IPS-NIHi11 (cell line): Measurements from ENCODE around the gene UNC119B.

Experiments
- DNase-seq: peaks from one replicate; pipeline ENCODE4 v3.0.0; 2012; ENCODE audit warnings: mixed read lengths, low spot score

The UNC119B gene

GRCh38 chr12:120739821-120740613 is 29.8 kb downstream of the UNC119B start:
- no peak for DNase-seq

GRCh38 chr12:120740871-120741270 is 30.6 kb downstream of the UNC119B start:
- no peak for DNase-seq

DNA sequence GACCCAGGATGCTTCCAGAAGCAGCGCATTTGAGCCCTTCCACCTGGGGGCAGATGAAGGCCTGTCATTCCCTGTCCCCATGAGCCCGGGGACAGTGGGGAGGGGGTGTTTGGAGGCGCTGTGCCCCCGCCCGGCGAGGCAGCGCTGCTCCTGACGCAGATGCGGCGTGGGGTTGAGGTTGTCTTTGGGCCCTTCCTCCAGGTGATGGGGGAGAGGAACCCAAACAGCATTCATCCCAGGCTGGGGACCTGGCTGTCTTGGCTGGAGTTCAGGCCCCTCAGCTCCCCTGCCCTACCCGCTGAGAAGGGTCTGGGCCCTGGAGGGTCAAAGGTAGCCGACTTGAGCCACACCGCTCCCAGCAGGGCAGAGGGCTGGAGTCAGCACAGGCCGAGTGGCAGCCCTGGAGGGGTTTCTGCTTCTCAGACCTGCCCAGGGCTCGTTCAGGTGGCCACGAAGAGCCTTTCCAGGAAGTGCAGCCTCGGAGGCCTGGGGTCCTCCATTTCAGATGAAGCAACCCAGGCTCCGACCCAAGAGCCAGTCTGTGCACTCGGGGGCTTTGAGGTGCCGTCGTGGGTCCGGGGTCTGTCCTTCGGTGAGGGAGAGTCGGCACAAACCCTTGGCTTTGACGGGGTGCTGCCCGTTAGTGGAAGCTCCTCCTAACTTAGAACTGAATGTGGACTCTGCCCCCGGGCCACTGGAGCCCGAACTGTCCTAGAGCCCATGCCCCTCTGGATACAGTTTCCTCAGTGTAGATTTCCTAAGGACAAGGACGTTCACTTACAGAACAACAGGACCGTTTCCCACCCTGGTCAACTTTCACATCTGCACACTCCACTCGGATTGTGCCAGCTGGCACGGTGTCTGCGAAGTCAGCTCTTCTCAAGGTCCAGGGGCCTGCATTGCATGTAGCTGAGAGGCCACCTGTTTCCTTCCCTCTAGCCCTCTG is 31.5 kb downstream of the UNC119B start:
- DNase-seq, result no peak

- no peak for DNase-seq
These were observed 34.8 kb downstream of the UNC119B start for GRCh38 chr12:120744922-120745493.

GRCh38 chr12:120748242-120748641 is 38.0 kb downstream of the UNC119B start:
- DNase-seq, result no peak

GRCh38 chr12:120749256-120749655 is 39.0 kb downstream of the UNC119B start:
- DNase-seq, result no peak

DNA sequence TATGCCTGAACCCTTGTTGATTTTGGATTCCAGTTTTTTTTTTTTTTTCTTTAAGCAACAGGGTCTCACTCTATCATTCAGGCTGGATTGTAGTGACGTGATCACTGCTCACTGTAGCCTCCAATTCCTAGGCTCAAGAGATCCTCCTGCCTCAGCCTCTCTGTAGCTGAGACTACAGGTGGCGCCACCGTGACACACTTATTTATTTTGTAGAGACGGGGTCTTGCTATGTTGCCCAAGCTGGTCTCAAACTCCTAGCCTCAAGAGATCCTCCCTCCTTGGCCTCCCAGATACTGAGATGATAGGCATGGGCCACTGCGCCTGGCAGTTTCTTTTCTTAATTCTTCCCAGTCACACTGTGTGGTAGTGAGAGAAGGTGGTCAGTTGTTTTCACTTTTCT is 40.5 kb downstream of the UNC119B start:
- DNase-seq, result no peak

DNA sequence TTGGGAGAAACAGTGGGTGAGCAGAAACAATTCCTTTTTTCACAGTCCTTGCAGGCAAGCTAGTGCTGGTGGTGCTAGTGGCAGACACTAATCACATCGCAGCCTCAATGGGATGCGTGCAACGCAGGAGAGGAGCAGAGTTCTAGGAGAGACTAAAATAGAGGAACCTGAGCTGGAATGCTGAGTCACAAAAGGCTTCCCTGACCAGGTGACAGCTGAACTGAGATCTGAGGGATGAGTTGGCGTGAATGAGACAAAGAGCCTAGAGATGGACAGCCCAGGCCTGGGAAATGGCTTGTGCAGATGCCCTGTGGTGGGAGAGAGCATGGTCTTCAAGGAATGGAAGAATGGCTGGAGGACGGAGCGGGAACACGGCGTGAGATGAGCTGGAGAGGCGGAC is 41.1 kb downstream of the UNC119B start:
- DNase-seq, result no peak

DNA sequence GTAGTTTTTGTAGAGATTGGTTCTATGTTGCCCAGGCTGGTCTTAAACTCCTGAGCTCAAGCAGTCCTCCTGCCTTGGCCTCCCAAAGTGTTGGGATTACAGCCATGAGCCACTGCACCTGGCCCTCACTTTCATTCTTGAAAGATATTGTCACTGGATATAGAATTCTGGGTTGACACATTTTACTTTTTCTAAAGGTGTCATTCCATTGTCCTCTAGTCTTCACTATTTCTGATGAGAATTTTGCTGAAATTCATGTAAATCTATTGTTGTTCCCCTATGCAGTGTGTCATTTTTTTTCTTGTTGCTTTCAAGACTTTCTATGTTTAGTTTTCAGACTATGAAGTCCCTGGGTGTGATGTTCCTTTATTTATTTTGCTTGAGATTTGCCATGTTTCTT is 44.5 kb downstream of the UNC119B start:
- DNase-seq, result no peak

- DNase-seq, result no peak
These were observed 45.0 kb downstream of the UNC119B start for GRCh38 chr12:120755269-120755668.

GRCh38 chr12:120757226-120757742 is 47.0 kb downstream of the UNC119B start:
- DNase-seq, result no peak

- no peak for DNase-seq
These were observed 47.7 kb downstream of the UNC119B start for GRCh38 chr12:120757949-120758348.

DNA sequence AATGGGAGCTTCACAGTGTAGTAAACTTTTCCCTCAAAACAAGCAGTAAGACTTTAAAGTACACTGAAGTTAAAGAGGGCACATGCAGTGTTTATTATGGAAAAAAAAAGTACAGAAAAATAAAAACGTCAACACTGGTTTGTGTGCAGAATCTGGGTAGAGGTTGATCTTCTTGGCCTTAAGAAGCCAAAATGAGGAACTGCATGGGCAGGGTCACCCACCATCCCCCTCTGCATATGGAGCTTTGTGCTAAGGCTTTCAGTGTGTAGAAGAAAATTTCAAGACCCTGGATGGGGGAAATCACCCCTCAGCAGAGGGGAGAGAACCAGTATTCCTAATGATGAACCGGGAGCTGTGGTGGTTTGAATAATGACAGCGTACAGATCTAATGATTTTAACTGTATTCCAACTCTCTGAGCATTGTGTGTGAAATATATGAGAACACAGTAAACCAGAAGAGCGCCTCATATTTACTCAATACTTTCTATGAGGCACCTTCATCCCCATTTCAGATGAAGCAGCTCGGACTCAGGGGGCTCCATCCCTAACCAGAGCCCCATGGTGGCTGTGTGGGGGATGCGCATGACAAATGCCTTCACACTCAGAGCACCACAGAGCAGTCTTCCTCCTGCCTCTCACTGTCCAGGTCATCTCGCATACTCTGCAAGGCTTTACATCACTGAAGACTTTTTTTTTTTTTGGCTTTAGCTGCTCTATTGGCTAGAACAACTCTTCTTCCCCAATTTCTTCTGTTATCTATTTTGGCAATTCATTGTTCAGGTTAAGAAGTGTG is 48.7 kb downstream of the UNC119B start:
- peak; percentile 58 for DNase-seq

DNA sequence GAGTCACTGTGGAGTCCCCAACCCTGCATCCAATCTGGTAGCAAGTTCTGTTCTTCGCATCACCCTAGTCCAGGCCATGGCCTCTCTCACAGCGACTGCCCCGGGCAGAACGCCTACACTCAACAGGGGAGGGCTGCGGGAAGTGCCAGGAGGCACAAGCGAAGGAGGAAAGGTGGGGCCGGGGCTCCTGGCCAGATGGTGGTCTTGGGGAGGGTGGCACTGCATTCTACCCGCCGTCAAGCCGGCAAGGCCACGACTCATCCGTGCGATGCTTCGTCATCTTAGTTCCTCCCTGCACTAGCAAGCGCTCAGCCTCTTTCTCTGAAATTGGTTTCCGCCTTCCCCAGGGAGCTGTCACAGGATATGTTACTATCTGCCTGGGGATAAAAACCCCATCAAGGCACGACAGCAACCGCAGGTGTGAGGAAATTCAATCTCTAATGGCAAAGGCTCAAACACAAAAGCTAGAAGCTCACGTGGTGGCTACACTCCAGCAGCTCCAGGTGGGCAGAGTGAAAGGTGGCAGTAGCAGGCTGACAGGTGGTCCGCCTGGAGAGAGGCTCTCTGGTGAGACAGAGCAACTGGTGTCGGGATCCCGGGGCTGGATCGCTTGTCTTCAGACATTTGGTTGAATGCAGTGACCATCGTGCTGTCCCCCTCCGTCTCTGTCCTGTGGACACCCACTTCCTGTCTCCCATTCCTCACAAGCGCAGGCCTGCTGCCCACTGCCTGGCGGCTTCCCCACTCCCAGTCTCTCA is 49.5 kb downstream of the UNC119B start:
- DNase-seq, result no peak

- DNase-seq, result no peak
These were observed 50.3 kb downstream of the UNC119B start for GRCh38 chr12:120760349-120761254.

DNA sequence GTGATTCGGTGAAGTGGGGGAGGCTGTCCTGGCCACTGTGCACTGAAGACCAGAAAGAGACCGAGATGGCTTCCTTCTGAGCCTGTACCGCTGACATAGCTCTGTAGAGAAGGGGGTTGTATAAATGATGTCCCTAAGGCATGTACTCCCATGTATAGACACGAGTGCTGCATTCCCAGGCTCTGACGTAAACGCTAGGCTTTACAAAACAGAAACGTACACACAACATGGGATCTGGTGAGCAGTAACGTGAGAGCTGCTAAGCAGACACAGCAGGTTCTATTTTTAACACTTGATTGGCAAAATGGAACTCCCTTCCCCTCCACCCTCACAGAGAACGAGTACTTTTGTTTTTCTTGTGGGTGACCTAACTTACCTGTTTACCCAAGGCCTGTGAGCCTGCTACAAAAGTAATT is 51.3 kb downstream of the UNC119B start:
- DNase-seq, result no peak

DNA sequence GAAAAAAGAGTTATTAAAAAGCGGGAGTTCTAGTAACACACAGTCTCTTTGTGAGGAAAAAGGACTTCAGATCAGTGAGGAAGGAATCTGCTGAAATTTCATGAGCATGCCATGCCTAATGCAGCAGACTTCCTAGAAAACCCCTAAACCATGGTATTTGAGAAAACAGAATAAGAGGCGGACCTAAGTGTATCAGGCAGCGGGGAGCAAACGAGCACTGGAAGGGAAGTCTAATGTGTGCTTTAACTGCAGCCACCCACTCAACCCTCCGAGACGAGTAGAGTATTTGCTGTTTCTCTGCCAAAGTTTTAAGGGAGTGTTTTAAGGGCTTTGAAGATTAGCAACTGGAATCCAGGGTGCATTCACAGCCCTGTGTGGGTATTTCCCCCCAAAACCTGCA is 51.8 kb downstream of the UNC119B start:
- DNase-seq, result no peak

DNA sequence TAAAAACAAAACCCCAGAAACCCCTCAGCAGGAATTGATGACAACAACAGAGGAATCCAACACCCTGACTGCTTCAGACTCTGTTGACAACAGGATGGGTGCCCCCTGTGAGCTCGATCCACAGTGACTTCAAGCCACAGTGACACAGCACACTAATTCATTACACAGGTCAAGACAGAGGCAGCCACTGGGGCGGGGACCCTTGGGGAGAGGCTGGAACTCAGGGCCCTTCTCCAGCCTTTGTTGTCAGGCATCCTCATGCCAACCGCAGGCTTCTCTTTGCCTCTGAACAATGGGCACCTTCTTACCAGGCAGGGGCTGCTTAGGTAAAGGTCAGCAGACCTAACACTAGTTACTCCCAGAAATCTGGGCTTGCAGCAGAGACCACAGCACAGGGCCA is 53.0 kb downstream of the UNC119B start:
- no peak for DNase-seq

- DNase-seq, result no peak
These were observed 54.6 kb downstream of the UNC119B start for GRCh38 chr12:120764816-120765215.

DNA sequence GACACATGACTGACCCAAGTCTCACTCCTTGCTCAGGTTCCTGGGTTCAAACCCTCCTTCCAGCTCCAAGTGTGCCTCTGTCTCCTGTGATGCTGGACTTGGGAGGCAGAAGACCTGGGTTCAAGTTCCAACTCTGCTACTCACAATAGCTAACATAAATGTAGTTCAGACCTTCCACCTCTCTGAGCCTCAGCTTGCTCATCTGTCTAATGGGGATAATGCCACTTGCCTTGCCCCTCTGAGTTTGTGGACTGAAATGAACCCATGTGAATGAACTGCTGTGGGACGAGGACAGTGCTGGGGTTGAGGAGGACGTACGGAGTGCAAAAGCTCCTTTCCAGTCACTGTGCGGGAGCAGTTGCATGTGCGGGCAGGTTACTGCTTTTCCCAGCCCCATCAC is 56.3 kb downstream of the UNC119B start:
- no peak for DNase-seq
